Measurements from ENCODE around the gene MGMT. TPM values are rescaled to one million over a fixed set of nuclear protein-coding genes. Genes with fewer than 3 reads are reported as not detected.

The MGMT gene
- total RNA-seq, 4 donors from 2014 or later, result 18.4 to 30.3 (median 27.9) TPM

GRCh38 chr10:129653428-129653827 is 186.4 kb downstream of the MGMT start:
- intact Hi-C loops (cut with DNase I), result no loop called here
- Histone ChIP-seq H3K27ac (replicated peaks in 1 of 4) (no peak overlapping the region), H3K36me3 (peaks cover 0 to 5% (median 0%) of the 10 kb centered on the region in 4 donors), H3K9me3 (no peaks in the 10 kb centered on the region), H3K4me1 (no peaks in the 10 kb centered on the region), H3K4me3 (no peak overlapping the region), H3K27me3 (no peaks in the 10 kb centered on the region)
- DNase-seq (ENCODE audit: extremely low spot score), result peak; percentile 68
- 92% methylated on average over 6 of the region's 8 CpGs for WGBS
- no peak for TF ChIP-seq EP300 (IDR thresholded peaks at IDR 0.05)
- TF ChIP-seq CTCF (IDR thresholded peaks at IDR 0.05), result no peak
- TF ChIP-seq POLR2AphosphoS5 (IDR thresholded peaks at IDR 0.05), result no peak
- no peak for TF ChIP-seq POLR2A (IDR thresholded peaks at IDR 0.05; ENCODE audit: low read depth)

- no peaks in the 10 kb centered on the region for H3K27me3 ChIP-seq
- DNase-seq (ENCODE audit: extremely low spot score), result peak; percentile 81
- TF ChIP-seq POLR2AphosphoS5 (IDR thresholded peaks at IDR 0.05), result no peak
- no peak for TF ChIP-seq CTCF (IDR thresholded peaks at IDR 0.05)
- TF ChIP-seq EP300 (IDR thresholded peaks at IDR 0.05), result no peak
- no peak for TF ChIP-seq POLR2A (IDR thresholded peaks at IDR 0.05; ENCODE audit: low read depth)
- H3K4me3 ChIP-seq, result no peak overlapping the region
- H3K9me3 ChIP-seq, result no peaks in the 10 kb centered on the region
- WGBS, result 97% methylated on average over 10 of the region's 11 CpGs
- no peak overlapping the region for H3K27ac ChIP-seq (replicated peaks in 1 of 4)
- H3K36me3 ChIP-seq, result peaks cover 0 to 5% (median 0%) of the 10 kb centered on the region in 4 donors
- intact Hi-C loops (cut with DNase I), result no loop called here
- H3K4me1 ChIP-seq, result no peaks in the 10 kb centered on the region
These were observed 186.8 kb downstream of the MGMT start for GRCh38 chr10:129653861-129654260.

GRCh38 chr10:129654461-129654860 is 187.4 kb downstream of the MGMT start:
- H3K9me3 ChIP-seq, result no peaks in the 10 kb centered on the region
- H3K4me3 ChIP-seq, result no peak overlapping the region
- no peaks in the 10 kb centered on the region for H3K4me1 ChIP-seq
- H3K27ac ChIP-seq (replicated peaks in 1 of 4), result no peak overlapping the region
- peak; percentile 68 for DNase-seq (ENCODE audit: extremely low spot score)
- TF ChIP-seq POLR2A (IDR thresholded peaks at IDR 0.05; ENCODE audit: low read depth) (no peak), POLR2AphosphoS5 (IDR thresholded peaks at IDR 0.05) (no peak), CTCF (IDR thresholded peaks at IDR 0.05) (no peak)
- H3K36me3 ChIP-seq, result peaks cover 0 to 5% (median 0%) of the 10 kb centered on the region in 4 donors
- intact Hi-C loops (cut with DNase I), result no loop called here
- H3K27me3 ChIP-seq, result no peaks in the 10 kb centered on the region
- WGBS, result 100% methylated on average over 7 of the region's 7 CpGs

GRCh38 chr10:129655007-129655678 is 188.1 kb downstream of the MGMT start:
- intact Hi-C loops (cut with DNase I), result no loop called here
- Histone ChIP-seq H3K9me3 (no peaks in the 10 kb centered on the region), H3K27ac (replicated peaks in 1 of 4) (no peak overlapping the region), H3K36me3 (peaks cover 0 to 5% (median 0%) of the 10 kb centered on the region in 4 donors), H3K4me1 (no peaks in the 10 kb centered on the region), H3K27me3 (no peaks in the 10 kb centered on the region), H3K4me3 (no peak overlapping the region)
- WGBS, result 86% methylated on average over 13 of the region's 22 CpGs
- TF ChIP-seq POLR2A (IDR thresholded peaks at IDR 0.05; ENCODE audit: low read depth), result no peak
- no peak for TF ChIP-seq EP300 (IDR thresholded peaks at IDR 0.05)
- TF ChIP-seq POLR2AphosphoS5 (IDR thresholded peaks at IDR 0.05), result no peak
- TF ChIP-seq CTCF (IDR thresholded peaks at IDR 0.05), result no peak
- peak; percentile 82 for DNase-seq (ENCODE audit: extremely low spot score)

GRCh38 chr10:129655679-129656031 is 188.6 kb downstream of the MGMT start:
- intact Hi-C loops (cut with DNase I), result no loop called here

More at GRCh38 chr10:129655679-129656031, 188.6 kb downstream of the MGMT start:
- Histone ChIP-seq H3K9me3 (no peaks in the 10 kb centered on the region), H3K36me3 (peaks cover 0 to 5% (median 0%) of the 10 kb centered on the region in 4 donors), H3K4me3 (no peak overlapping the region), H3K27me3 (no peaks in the 10 kb centered on the region), H3K4me1 (no peaks in the 10 kb centered on the region), H3K27ac (replicated peaks in 1 of 4) (no peak overlapping the region)
- no peak for DNase-seq (ENCODE audit: extremely low spot score)
- WGBS, result 83% methylated on average over 8 of the region's 8 CpGs
- TF ChIP-seq EP300 (IDR thresholded peaks at IDR 0.05), result no peak
